GM10248 (cell line): ENCODE measurements around the gene MARCHF9.

Source experiments
- CTCF ChIA-PET: fragments of 300-600 bp; sonication (Branson Sonifier 250); formaldehyde crosslinking; extraction: SDS; loops from one replicate; lab custom pipeline; 2021; ENCODE audit warnings: antibody characterized with exemption; lab: Yijun Ruan, JAX
- POLR2A ChIA-PET: fragments of 350-650 bp; sonication (Branson Sonifier 250); formaldehyde crosslinking; extraction: SDS; loops from one replicate; lab custom pipeline; 2020; ENCODE audit warnings: antibody characterized with exemption; lab: Yijun Ruan, JAX
- DNase-seq: peaks from one replicate; pipeline ENCODE4 v3.0.0; 2012; ENCODE audit errors: extremely low spot score
- CTCF ChIP-seq: IDR thresholded peaks from 2 replicates; pipeline ENCODE4 v1.5.1; 2012; ENCODE audit warnings: mild to moderate bottlenecking, low read depth; ENCODE audit errors: extremely low read depth, missing control alignments, control extremely low read depth

Gene MARCHF9

GRCh38 chr12:57753756-57754337, 1.1 kb upstream of the MARCHF9 start:
- TF ChIP-seq CTCF = no peak
- POLR2A ChIA-PET = no interaction called here
- DNase-seq = no peak
- CTCF ChIA-PET = interaction anchor here (0.9 to 1.3 kb wide), 4 partner anchors 9 to 267 kb away, joined by 3 read pairs; partner anchors contain the start of gene TSPAN31

GRCh38 chr12:57755194-57755453, 221 bp downstream of the MARCHF9 start:
- POLR2A ChIA-PET = no interaction called here

GRCh38 chr12:57755454-57756372, 810 bp downstream of the MARCHF9 start:
- CTCF ChIA-PET = interaction anchor here (0.7 to 2.4 kb wide), 31 partner anchors 8 to 297 kb away, joined by 3 to 61 read pairs (median 5); partner anchors contain the start of genes AVIL, CYP27B1, EEF1AKMT3 and GLI1
- POLR2A ChIA-PET = no interaction called here
- DNase-seq = no peak
- no peak for TF ChIP-seq CTCF

More at GRCh38 chr12:57755194-57755453, 221 bp downstream of the MARCHF9 start:
- no peak for DNase-seq
- CTCF ChIA-PET = interaction anchor here (1.3 to 2.4 kb wide), 2 partner anchors 148 to 150 kb away, joined by 3 to 12 read pairs; no protein-coding TSS in a partner anchor
- TF ChIP-seq CTCF = no peak

GRCh38 chr12:57756406-57757341, 1.8 kb downstream of the MARCHF9 start:
- peak; percentile 84 for DNase-seq
- CTCF ChIA-PET = interaction anchor here (0.6 to 2.4 kb wide), 36 partner anchors 8 to 517 kb away, joined by 3 to 61 read pairs (median 5); partner anchors contain the start of genes AVIL, B4GALNT1, CYP27B1 and EEF1AKMT3

GRCh38 chr12:57757771-57758170, 2.9 kb downstream of the MARCHF9 start:
- POLR2A ChIA-PET = no interaction called here
- no peak for TF ChIP-seq CTCF
- CTCF ChIA-PET = interaction anchor here (2.2 to 2.4 kb wide), 3 partner anchors 10 to 45 kb away, joined by 8 to 61 read pairs (median 20); partner anchors contain the start of genes CYP27B1, EEF1AKMT3 and METTL1
- DNase-seq = no peak

More at GRCh38 chr12:57756406-57757341, 1.8 kb downstream of the MARCHF9 start:
- TF ChIP-seq CTCF = peak; percentile 86
- POLR2A ChIA-PET = no interaction called here
